Muscle layer of colon (tissue), 2 donors: Measurements from ENCODE around the gene SEH1L.

ENCODE experiments used
- H3K27ac ChIP-seq: one replicate; pipeline ENCODE4 v1.7.0; 2013; ENCODE audit warnings: low read depth, mild to moderate bottlenecking, low read length, moderate library complexity
- H3K27me3 ChIP-seq, 2 donors: one replicate each; pipeline ENCODE4 v1.7.0; 2013; ENCODE audit warnings: low read length in 2 of 2, mild to moderate bottlenecking in 2 of 2; ENCODE audit not compliant: insufficient read depth in 2 of 2, control insufficient read depth in 1 of 2
- H3K36me3 ChIP-seq: one replicate; pipeline ENCODE4 v1.7.0; 2013; ENCODE audit warnings: mild to moderate bottlenecking, low read length; ENCODE audit not compliant: insufficient read depth
- H3K4me1 ChIP-seq: one replicate; pipeline ENCODE4 v1.7.0; 2013; ENCODE audit warnings: mild to moderate bottlenecking, low read length; ENCODE audit not compliant: insufficient read depth
- H3K4me3 ChIP-seq, 2 donors: one replicate each; pipeline ENCODE4 v1.7.0; 2013; ENCODE audit warnings: low read length in 2 of 2, low read depth in 1 of 2, mild to moderate bottlenecking in 1 of 2, moderate library complexity in 1 of 2
- H3K9ac ChIP-seq: one replicate; pipeline ENCODE4 v1.7.0; 2013; ENCODE audit warnings: low read length
- H3K9me3 ChIP-seq: one replicate; pipeline ENCODE4 v1.7.0; 2013; ENCODE audit warnings: mild to moderate bottlenecking, low read length
- donor health status: abdominal sarcoma.
- donor health status: Adenocarcinoma of cecum.

The SEH1L gene

DNA sequence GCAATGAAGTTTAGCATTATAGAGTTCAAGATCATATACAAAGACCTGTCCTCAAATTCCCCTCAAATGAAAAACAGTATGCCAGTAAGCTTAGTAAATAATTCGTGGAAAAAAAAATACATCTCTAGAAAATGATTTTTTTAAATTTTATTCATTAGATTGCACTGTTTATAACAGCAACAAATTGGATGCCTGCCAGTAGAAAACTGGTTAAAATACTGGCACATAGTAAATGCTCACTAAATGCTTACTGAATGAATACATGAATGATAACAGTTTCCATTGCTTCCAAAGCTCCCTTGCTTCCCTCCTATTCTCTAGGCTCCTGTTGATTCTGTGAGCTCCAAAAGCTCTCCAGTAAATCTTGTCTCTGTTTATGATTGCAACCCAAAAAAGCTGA, 25.5 kb upstream of the SEH1L start:
- H3K4me1 ChIP-seq: no peaks in the 10 kb centered on the region
- no peak overlapping the region for H3K4me3 ChIP-seq
- no peak overlapping the region for H3K27ac ChIP-seq
- H3K9me3 ChIP-seq: no peaks in the 10 kb centered on the region
- H3K27me3 ChIP-seq: no peaks in the 10 kb centered on the region
- no peak overlapping the region for H3K9ac ChIP-seq
- H3K36me3 ChIP-seq: no peaks in the 10 kb centered on the region

DNA sequence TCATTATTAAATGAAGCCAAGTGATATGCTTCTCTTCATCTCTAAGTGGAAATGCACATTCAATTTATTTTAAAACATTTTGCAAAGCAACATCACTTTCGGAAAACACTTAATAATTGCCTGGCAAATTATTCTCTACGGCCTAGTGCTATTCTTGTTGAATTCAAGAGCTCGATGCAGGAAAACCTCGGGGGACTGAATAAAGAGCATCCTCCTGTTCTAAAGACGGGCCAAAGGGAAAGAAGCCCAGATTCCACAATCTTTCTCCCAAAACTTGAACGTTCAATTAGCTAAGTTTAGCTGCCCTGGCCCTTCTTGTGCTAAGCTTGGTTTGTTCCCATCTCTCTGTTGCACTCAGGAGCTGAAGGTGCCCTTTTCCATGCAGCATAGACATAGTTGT, 23.2 kb upstream of the SEH1L start:
- Histone ChIP-seq H3K9me3 (no peaks in the 10 kb centered on the region), H3K9ac (no peak overlapping the region), H3K36me3 (no peaks in the 10 kb centered on the region), H3K4me1 (no peaks in the 10 kb centered on the region), H3K27ac (no peak overlapping the region), H3K4me3 (no peak overlapping the region), H3K27me3 (no peaks in the 10 kb centered on the region)

DNA sequence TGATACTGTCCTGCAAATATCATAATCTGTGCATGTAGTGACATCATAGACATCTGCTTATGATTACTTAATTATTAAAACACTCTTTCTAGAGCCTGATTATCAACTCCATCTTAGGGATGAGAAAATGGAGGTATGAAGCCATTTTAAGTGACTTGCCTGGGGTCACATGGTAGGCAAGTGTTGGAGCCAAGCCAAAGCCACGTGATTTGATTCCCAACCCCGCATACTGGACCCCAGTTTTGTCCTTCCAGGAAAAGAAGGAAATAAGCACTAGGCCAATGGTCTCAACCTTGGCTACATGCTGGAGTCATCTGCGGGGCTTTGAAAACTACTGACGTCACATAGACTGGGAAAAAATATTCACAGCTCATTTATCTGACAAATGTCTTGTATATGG, 19.6 kb upstream of the SEH1L start:
- Histone ChIP-seq H3K4me1 (no peaks in the 10 kb centered on the region), H3K27me3 (no peaks in the 10 kb centered on the region)

DNA sequence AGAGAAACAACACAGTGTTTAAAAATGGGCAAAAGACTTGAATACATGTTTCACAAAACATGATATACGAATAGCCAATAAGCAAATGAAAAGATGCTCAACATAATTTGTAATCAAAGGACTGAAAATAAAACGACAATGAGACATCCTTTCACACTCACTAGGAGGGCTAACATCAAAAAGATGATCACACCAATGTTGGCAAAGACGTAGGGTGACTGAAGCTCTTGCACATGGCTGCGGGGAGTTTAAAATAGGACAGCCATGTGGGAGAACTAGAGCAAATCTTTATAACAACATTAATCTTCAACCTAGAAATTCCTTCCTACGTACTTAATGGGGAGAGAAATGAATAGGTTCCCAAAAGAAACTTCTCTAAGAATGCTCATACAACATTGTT, 19.2 kb upstream of the SEH1L start:
- Histone ChIP-seq H3K4me1 (no peaks in the 10 kb centered on the region), H3K9me3 (no peaks in the 10 kb centered on the region), H3K27ac (no peak overlapping the region)

More for the DNA sequence above, 19.6 kb upstream of the SEH1L start:
- no peaks in the 10 kb centered on the region for H3K36me3 ChIP-seq
- no peak overlapping the region for H3K9ac ChIP-seq
- no peak overlapping the region for H3K27ac ChIP-seq
- H3K4me3 ChIP-seq: no peak overlapping the region
- no peaks in the 10 kb centered on the region for H3K9me3 ChIP-seq

DNA sequence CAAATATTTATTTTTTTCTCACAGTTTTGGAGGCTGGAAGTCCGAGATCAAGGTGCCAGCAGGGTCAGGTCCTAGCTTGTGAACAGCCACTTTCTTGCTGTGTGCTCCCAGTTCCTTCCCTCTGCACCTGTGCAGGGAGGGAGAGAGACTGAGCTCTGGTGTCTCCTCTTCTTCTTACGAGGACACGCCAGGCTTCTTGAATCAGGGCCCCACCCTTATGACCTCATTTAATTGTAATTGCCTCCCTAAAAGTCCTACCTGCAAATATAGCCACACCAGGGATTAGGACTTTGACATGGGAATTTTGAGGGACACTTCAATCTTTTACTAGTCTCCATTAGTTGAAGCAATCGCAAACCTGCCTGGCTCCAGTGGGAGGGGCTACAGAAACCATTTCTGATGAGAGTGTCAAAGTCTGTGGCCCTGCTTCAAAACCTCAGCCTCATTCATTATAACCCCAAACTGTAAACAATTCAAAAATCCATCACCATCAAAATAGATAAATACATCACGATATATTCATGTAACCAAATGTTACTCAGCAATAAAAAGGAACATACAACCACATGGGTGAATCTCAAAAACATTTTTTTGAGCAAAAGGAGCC, 18.2 kb upstream of the SEH1L start:
- no peak overlapping the region for H3K9ac ChIP-seq
- H3K9me3 ChIP-seq: no peaks in the 10 kb centered on the region
- H3K4me1 ChIP-seq: no peaks in the 10 kb centered on the region
- no peaks in the 10 kb centered on the region for H3K27me3 ChIP-seq
- no peaks in the 10 kb centered on the region for H3K36me3 ChIP-seq
- no peak overlapping the region for H3K27ac ChIP-seq
- no peak overlapping the region for H3K4me3 ChIP-seq

More for the DNA sequence above, 19.2 kb upstream of the SEH1L start:
- Histone ChIP-seq H3K27me3 (no peaks in the 10 kb centered on the region), H3K4me3 (no peak overlapping the region), H3K36me3 (no peaks in the 10 kb centered on the region), H3K9ac (no peak overlapping the region)

DNA sequence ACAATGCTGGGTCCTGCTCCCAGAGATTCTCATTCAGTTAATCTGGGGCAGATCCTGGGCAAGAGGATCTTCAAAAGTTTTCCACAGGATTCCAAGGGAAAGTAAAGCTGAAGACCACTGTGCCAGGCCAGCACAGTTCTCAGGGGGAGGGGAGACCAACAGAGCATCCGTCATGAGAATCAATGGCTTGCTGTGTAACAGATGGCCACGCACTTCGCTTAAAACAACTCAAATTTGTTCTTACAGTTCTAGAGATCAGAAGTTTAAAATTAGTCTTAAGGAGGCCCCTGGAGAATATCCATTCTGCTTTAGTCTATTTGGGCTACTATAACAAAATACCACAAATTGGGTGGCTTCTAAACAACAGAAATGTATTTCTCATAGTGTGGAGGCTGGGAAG, 17.4 kb upstream of the SEH1L start:
- Histone ChIP-seq H3K9me3 (no peaks in the 10 kb centered on the region), H3K27ac (no peak overlapping the region), H3K36me3 (no peaks in the 10 kb centered on the region), H3K4me1 (no peaks in the 10 kb centered on the region), H3K4me3 (no peak overlapping the region), H3K27me3 (no peaks in the 10 kb centered on the region), H3K9ac (no peak overlapping the region)

DNA sequence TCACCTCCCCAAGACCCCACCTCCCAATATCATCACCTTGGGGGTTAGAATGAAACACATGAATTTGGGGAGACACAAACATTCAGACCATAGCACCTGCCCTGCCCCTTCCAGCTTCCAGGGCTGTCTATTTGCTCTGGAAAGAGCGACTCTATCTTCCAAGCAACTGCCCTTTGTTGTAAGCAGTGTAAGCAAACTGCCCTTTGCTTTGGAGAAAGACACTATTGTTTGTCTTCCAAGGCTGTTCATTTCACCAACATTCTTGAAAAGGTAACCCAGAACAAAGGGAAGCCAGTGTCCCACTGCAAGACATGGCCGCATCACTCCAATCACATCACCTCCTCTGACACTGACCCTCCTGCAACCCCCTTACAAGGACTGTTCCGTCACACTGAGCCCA, 16.9 kb upstream of the SEH1L start:
- Histone ChIP-seq H3K4me1 (no peaks in the 10 kb centered on the region), H3K9me3 (no peaks in the 10 kb centered on the region), H3K27me3 (no peaks in the 10 kb centered on the region), H3K27ac (no peak overlapping the region), H3K36me3 (no peaks in the 10 kb centered on the region), H3K9ac (no peak overlapping the region), H3K4me3 (no peak overlapping the region)

DNA sequence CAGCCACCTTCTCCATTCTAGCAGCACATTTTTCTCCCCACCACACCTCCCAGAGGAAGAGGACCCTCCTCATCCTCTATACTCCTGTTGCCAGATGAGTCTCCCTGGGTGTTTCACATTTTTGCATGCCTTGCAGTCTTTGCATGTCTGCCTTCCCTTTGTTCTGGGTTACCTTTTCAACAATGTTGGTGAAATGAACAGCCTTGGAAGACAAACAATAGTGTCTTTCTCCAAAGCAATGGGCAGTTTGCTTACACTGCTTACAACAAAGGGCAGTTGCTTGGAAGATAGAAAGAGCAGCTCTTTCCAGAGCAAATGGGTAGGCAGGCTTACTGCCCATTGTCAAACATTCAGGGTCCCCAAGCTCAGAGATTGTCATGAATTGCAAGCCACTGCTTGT, 14.5 kb upstream of the SEH1L start:
- Histone ChIP-seq H3K4me1 (no peaks in the 10 kb centered on the region), H3K27ac (no peak overlapping the region), H3K9me3 (no peaks in the 10 kb centered on the region), H3K36me3 (no peaks in the 10 kb centered on the region), H3K27me3 (no peaks in the 10 kb centered on the region), H3K9ac (no peak overlapping the region), H3K4me3 (no peak overlapping the region)

DNA sequence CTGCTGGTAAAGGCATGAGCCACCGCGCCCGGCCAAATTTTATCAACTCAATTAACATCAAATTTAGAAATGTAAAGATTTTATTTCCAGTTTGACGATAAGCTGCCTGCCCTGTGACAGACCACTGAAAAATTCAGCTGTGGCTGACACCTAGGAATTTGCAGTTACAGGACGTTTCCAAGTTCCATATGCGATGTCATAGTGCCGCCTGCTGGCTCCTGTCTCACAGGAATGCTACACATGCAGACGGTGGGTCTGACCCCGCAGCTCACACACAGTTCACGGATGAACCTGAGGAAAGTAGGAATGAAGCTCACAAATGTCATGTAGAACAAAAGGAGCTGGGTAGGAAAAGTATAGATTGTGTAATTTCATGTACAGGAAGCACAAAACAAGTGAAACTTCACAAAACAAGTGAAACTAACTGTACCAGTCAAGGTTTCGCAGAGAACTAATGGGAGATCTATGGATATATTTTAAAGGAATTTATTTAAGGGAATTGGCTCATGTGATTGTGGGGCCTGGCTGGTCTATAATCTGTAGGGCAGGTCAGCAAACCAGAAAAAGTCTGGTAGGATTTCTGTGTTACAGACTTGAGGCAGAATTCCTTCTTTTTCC, 13.2 kb upstream of the SEH1L start:
- H3K9ac ChIP-seq: no peak overlapping the region

DNA sequence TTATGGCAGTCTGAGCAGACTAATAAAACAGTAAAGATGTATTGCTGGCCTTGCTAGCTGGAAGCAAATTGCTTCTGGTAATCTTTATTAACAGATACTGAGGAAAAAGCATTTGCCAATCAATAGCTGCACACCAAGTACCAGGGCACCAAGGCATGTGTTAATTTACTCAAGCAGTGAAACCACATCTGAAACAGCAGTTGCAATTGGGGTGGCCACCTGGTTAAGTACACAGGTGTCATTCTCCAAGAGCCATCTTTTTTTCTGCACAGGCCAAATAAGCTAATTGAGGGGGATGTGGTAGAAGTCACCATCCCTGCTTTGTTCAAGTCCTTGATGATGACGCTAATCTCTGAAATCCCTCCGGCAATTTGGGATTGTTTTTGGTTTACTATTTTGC, 8.6 kb upstream of the SEH1L start:
- Histone ChIP-seq H3K9me3 (no peaks in the 10 kb centered on the region), H3K4me3 (no peak overlapping the region), H3K4me1 (no peaks in the 10 kb centered on the region), H3K9ac (no peak overlapping the region), H3K27me3 (no peaks in the 10 kb centered on the region), H3K36me3 (no peaks in the 10 kb centered on the region), H3K27ac (no peak overlapping the region)

More for the DNA sequence above, 13.2 kb upstream of the SEH1L start:
- Histone ChIP-seq H3K36me3 (no peaks in the 10 kb centered on the region), H3K27me3 (no peaks in the 10 kb centered on the region), H3K9me3 (no peaks in the 10 kb centered on the region), H3K27ac (no peak overlapping the region), H3K4me3 (no peak overlapping the region), H3K4me1 (no peaks in the 10 kb centered on the region)

DNA sequence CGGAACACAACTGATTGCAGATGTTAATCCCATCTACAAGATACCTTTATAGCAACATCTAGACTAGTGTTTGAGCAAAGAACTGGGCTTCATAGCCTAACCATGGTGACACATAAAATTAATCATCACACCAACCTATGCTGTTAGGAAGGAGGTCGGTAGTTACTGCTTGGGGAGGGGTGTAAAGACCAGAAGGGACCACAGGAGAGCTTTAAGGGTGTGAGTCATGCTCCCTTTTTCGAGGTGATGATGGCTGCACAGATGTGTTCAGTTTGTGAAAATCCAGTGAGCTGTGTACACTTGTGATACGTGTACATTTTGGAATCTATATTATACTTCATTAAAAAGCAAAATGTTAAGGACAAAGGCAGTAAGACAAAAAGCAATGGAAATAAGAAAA, 4.6 kb upstream of the SEH1L start:
- H3K9ac ChIP-seq: no peak overlapping the region
- no peaks in the 10 kb centered on the region for H3K9me3 ChIP-seq
- no peaks in the 10 kb centered on the region for H3K27me3 ChIP-seq
- no peaks in the 10 kb centered on the region for H3K36me3 ChIP-seq
- H3K27ac ChIP-seq: no peak overlapping the region
- peaks cover 11% of the 10 kb centered on the region for H3K4me1 ChIP-seq
- H3K4me3 ChIP-seq: no peak overlapping the region

DNA sequence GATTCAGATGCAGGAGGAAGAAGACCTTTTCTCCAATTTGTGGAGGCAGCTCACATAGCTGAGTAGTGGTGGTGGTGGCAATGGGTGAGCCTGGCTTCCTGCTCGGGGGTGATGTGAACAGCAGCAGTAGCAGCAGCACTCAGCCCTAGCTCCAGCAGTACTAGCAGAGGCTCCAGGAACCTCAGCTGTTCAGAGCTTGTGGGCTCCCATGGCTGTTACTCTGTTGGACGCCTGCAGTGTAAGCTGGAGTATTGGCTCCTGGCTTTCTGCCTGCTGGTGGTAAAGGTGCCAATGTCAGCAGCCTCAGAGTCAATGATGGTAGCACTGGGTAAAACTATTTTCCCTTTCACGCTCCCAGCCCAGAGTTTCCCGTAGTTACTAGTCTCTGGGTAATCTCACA, 3.1 kb upstream of the SEH1L start:
- Histone ChIP-seq H3K9me3 (no peaks in the 10 kb centered on the region), H3K4me3 (no peak overlapping the region), H3K4me1 (peaks cover 11% of the 10 kb centered on the region), H3K27ac (peak overlapping the region; percentile 34), H3K36me3 (no peaks in the 10 kb centered on the region), H3K9ac (no peak overlapping the region), H3K27me3 (no peaks in the 10 kb centered on the region)
